ENCODE data around the gene CYFIP2. TPM values are rescaled to one million over a fixed set of nuclear protein-coding genes. Genes with fewer than 3 reads are reported as not detected.

CYFIP2 gene
- total RNA-seq, 1 donor: 6.5 TPM

DNA sequence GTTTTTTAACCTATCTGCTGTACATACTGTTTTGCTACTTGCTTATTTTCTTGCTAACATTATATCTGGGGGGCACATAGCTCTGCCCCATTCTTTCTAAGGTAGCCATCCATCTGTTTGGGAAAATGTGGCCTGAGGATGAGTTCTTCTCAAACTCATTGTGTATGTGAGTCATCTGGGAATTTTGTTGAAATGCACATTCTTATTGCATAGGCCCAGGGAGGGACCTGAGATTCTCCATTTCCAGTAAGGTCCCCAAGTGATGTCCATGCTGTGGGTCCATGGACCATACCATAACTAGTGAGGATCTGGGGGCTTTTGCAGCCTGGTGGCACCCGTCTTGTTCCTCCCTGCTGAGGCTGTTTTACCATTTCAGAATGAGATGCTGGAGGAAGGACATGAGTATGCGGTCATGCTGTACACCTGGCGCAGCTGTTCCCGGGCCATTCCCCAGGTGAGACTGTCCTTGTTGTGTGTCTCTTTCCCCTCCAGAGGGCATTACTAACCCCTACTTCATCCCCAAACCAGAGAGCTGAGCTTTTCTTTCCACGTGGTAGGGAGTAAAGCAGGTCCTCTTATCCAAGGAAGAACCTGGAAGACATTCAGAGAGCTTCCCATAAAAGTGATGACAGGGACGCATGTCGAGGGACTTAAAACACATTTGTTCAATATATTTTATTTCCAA lies 28.6 kb downstream of the CYFIP2 start:
- TF ChIP-seq, protein P1, sequence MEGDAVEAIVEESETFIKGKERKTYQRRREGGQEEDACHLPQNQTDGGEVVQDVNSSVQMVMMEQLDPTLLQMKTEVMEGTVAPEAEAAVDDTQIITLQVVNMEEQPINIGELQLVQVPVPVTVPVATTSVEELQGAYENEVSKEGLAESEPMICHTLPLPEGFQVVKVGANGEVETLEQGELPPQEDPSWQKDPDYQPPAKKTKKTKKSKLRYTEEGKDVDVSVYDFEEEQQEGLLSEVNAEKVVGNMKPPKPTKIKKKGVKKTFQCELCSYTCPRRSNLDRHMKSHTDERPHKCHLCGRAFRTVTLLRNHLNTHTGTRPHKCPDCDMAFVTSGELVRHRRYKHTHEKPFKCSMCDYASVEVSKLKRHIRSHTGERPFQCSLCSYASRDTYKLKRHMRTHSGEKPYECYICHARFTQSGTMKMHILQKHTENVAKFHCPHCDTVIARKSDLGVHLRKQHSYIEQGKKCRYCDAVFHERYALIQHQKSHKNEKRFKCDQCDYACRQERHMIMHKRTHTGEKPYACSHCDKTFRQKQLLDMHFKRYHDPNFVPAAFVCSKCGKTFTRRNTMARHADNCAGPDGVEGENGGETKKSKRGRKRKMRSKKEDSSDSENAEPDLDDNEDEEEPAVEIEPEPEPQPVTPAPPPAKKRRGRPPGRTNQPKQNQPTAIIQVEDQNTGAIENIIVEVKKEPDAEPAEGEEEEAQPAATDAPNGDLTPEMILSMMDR (IDR thresholded peaks at IDR 0.05; ENCODE audit: extremely low read depth, low read depth, low read length): no peak
- H3K4me2 ChIP-seq (ENCODE audit: insufficient read depth, low read length): no peak overlapping the region
- no peak overlapping the region for H2AFZ ChIP-seq (ENCODE audit: low read length)
- H3K9me3 ChIP-seq (ENCODE audit: low read depth, low read length): no peaks in the 10 kb centered on the region
- H3K79me2 ChIP-seq (ENCODE audit: insufficient read depth, low read length): no peaks in the 10 kb centered on the region
- H3K36me3 ChIP-seq (ENCODE audit: insufficient read depth, low read length): no peaks in the 10 kb centered on the region
- no peak for DNase-seq (ENCODE audit: insufficient read length, low spot score, missing footprints)
- H3K4me1 ChIP-seq (ENCODE audit: insufficient read depth, low read length): peaks cover 17% of the 10 kb centered on the region
- H3K27me3 ChIP-seq (ENCODE audit: insufficient read depth, low read length): no peaks in the 10 kb centered on the region
- H3K4me3 ChIP-seq (ENCODE audit: insufficient read depth, low read length): no peak overlapping the region
- H3K27ac ChIP-seq (ENCODE audit: low read depth, low read length): no peak overlapping the region
- H4K20me1 ChIP-seq (ENCODE audit: insufficient read depth, low read length): no peaks in the 10 kb centered on the region

DNA sequence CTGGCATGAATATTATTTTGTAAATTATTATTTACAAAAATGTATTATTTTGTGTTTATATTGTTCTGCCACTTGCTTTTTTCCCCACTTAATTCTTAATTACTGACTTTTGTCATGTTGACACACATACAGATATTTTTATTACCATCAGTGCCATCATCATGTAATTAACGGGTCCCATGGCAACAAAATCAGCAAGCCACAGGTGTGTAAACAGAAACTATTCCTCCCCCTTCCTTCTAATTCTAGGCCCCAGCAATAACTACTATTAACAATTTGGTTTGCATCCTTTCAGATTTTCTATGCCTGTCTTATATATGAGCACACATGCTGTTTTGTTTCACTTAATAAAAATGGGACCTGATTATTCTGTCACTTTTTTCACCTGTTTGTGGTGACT lies 29.3 kb downstream of the CYFIP2 start:
- Histone ChIP-seq H3K4me1 (ENCODE audit: insufficient read depth, low read length) (peaks cover 12% of the 10 kb centered on the region), H2AFZ (ENCODE audit: low read length) (no peak overlapping the region), H3K9me3 (ENCODE audit: low read depth, low read length) (no peaks in the 10 kb centered on the region), H3K36me3 (ENCODE audit: insufficient read depth, low read length) (no peaks in the 10 kb centered on the region), H3K27me3 (ENCODE audit: insufficient read depth, low read length) (no peaks in the 10 kb centered on the region), H3K27ac (ENCODE audit: low read depth, low read length) (no peak overlapping the region), H3K79me2 (ENCODE audit: insufficient read depth, low read length) (no peaks in the 10 kb centered on the region), H4K20me1 (ENCODE audit: insufficient read depth, low read length) (no peaks in the 10 kb centered on the region), H3K4me2 (ENCODE audit: insufficient read depth, low read length) (no peak overlapping the region), H3K4me3 (ENCODE audit: insufficient read depth, low read length) (no peak overlapping the region)
- TF ChIP-seq, protein P1 (IDR thresholded peaks at IDR 0.05; ENCODE audit: extremely low read depth, low read depth, low read length): no peak
- no peak for DNase-seq (ENCODE audit: insufficient read length, low spot score, missing footprints)

DNA sequence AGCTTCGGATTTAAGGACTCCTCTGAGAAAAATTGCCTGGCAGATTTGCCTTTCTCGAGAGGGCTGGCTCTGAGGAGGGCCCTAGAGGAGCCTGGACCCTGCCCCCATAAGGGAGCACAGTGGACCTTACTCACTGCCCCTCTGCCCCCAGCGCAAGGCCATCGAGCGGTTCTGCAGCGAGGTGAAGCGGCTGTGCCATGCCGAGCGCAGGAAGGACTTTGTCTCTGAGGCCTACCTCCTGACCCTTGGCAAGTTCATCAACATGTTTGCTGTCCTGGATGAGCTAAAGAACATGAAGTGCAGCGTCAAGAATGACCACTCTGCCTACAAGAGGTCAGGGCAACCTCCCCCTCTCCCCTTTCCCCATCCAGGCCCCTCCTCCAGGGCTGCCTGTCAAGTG lies 34.6 kb downstream of the CYFIP2 start:
- Histone ChIP-seq H3K79me2 (ENCODE audit: insufficient read depth, low read length) (no peaks in the 10 kb centered on the region), H3K4me2 (ENCODE audit: insufficient read depth, low read length) (no peak overlapping the region), H4K20me1 (ENCODE audit: insufficient read depth, low read length) (no peaks in the 10 kb centered on the region), H3K4me1 (ENCODE audit: insufficient read depth, low read length) (no peaks in the 10 kb centered on the region), H3K36me3 (ENCODE audit: insufficient read depth, low read length) (no peaks in the 10 kb centered on the region), H3K27ac (ENCODE audit: low read depth, low read length) (no peak overlapping the region), H2AFZ (ENCODE audit: low read length) (no peak overlapping the region), H3K27me3 (ENCODE audit: insufficient read depth, low read length) (no peaks in the 10 kb centered on the region), H3K4me3 (ENCODE audit: insufficient read depth, low read length) (no peak overlapping the region), H3K9me3 (ENCODE audit: low read depth, low read length) (no peaks in the 10 kb centered on the region)
- DNase-seq (ENCODE audit: insufficient read length, low spot score, missing footprints): no peak
- TF ChIP-seq, protein P1 (IDR thresholded peaks at IDR 0.05; ENCODE audit: extremely low read depth, low read depth, low read length): no peak

DNA sequence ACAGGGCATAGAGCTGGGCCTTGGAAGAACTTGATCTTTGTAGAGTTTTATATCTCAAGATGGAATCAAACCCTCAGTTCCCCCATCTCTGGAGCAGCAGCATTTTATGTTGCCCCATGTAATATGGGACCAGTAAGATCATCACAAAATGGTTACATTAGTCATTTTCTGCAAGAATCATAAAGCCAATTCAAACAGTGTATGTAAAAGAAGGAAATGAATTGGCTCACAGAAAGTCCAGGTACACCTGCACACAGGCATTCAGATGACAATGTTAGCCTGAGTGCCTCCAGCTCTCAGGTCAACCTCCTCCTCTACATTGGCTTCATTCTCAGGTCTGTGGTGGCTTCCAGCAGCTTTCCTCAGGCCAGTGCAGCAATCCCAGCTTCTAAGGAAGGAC lies 35.1 kb downstream of the CYFIP2 start:
- Histone ChIP-seq H3K9me3 (ENCODE audit: low read depth, low read length) (no peaks in the 10 kb centered on the region), H3K4me1 (ENCODE audit: insufficient read depth, low read length) (no peaks in the 10 kb centered on the region), H3K27me3 (ENCODE audit: insufficient read depth, low read length) (no peaks in the 10 kb centered on the region), H2AFZ (ENCODE audit: low read length) (no peak overlapping the region), H3K4me3 (ENCODE audit: insufficient read depth, low read length) (no peak overlapping the region), H3K27ac (ENCODE audit: low read depth, low read length) (no peak overlapping the region), H3K36me3 (ENCODE audit: insufficient read depth, low read length) (no peaks in the 10 kb centered on the region), H4K20me1 (ENCODE audit: insufficient read depth, low read length) (no peaks in the 10 kb centered on the region), H3K79me2 (ENCODE audit: insufficient read depth, low read length) (no peaks in the 10 kb centered on the region), H3K4me2 (ENCODE audit: insufficient read depth, low read length) (no peak overlapping the region)
- TF ChIP-seq, protein P1 (IDR thresholded peaks at IDR 0.05; ENCODE audit: extremely low read depth, low read depth, low read length): no peak
- no peak for DNase-seq (ENCODE audit: insufficient read length, low spot score, missing footprints)
